HG03520 (cell line): Measurements from ENCODE around the gene NDE1.
"Not testable (repeated sequence)": the region's sequence is repeated elsewhere in the genome, so short reads cannot be mapped to it uniquely, and the experiment has no call there.

Experiments used
- ATAC-seq: cut with Tn5 transposase; IDR thresholded peaks from one replicate; pipeline ENCODE4 v1.9.1; 2021; ENCODE audit warnings: mild to moderate bottlenecking, moderate library complexity; ENCODE audit not compliant: unreplicated experiment

NDE1 gene

GRCh38 chr16:15649727-15650018, 372 bp upstream of the NDE1 start:
- ATAC-seq: no peak

DNA sequence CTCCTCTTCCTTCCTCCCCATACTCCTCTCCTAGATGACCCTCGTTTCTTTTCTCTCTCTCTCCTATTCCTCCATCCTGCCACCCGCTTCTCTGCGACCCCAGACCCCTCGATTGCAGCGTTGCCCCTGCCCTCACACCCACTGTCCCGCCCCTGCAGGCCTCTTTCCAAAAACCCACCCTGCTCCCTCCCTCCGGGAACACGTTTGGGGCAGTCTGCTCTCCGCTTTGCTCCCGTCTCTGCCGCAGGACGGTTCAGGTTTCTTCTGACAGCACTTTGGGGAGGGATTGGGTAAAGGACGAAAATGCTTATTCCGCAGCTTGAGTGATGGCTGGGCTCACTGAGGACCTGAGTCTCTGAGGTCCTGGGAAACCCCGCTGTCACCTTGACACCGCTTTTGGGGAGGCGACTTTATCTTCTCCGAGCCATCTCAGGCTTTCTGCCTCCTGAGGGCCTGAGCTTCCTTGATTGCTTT, 690 bp downstream of the NDE1 start:
- peak; percentile 41 for ATAC-seq

DNA sequence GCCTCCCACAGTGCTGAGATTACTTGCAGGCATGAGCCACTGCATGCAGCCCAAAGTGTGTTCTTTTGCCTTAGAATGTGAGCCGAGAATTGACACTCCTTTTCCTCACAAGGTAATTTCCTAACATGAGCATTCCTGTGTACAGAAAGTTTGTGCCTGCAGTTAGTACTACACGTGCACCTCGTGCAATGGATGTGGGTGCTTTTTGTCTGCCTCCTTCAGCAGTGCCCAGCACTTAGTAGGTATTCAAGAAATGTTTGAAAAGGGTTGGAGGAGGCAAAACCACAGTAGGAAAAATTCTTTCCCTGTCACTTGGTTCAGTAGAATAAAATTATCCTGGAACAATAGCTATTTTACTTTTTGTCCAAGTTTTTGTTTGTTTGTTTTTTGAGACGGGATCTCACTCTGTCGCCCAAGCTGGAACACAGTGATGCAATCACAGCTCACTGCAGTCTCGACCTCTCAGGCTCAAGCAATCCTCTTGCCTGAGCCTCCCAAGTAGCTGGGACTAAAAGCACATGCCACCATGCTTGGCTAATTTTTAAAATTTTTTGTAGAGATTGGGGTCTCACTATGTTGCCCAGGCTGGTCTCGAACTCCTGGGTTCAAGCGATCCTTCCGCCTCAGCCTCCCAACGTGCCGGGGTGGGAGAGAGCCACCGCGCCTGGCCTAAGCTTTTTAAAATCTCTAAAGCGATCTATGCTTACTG, 2.4 kb downstream of the NDE1 start:
- ATAC-seq: no peak

GRCh38 chr16:15653227-15653626, 3.2 kb downstream of the NDE1 start:
- no peak for ATAC-seq

GRCh38 chr16:15654591-15654990, 4.5 kb downstream of the NDE1 start:
- no peak for ATAC-seq

- ATAC-seq: not testable (repeated sequence)
These were observed 5.5 kb downstream of the NDE1 start for GRCh38 chr16:15655561-15655960.

DNA sequence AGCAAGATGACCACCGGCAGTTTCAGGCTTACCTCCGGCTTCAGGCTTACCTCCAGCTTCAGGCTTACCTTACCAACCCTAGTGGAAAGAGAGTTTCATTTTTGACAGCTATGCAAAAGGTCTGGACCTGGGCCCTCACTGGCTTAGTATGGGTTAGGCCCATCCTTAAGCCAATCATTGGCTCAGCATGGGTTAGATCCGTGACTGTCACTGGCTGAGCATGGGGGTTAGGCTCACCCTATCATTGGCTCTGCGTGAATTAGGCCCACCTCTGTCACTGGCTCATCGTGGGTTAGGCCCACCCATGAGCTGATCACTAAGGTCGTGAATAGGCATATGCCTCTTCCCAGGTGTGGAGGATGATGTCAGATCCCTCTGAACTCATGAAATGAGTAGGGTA, 8.1 kb downstream of the NDE1 start:
- ATAC-seq: no peak

GRCh38 chr16:15658556-15658955, 8.5 kb downstream of the NDE1 start:
- no peak for ATAC-seq

- ATAC-seq: no peak
These were observed 10.2 kb downstream of the NDE1 start for GRCh38 chr16:15660203-15660601.

GRCh38 chr16:15665107-15665506, 15.1 kb downstream of the NDE1 start:
- no peak for ATAC-seq

DNA sequence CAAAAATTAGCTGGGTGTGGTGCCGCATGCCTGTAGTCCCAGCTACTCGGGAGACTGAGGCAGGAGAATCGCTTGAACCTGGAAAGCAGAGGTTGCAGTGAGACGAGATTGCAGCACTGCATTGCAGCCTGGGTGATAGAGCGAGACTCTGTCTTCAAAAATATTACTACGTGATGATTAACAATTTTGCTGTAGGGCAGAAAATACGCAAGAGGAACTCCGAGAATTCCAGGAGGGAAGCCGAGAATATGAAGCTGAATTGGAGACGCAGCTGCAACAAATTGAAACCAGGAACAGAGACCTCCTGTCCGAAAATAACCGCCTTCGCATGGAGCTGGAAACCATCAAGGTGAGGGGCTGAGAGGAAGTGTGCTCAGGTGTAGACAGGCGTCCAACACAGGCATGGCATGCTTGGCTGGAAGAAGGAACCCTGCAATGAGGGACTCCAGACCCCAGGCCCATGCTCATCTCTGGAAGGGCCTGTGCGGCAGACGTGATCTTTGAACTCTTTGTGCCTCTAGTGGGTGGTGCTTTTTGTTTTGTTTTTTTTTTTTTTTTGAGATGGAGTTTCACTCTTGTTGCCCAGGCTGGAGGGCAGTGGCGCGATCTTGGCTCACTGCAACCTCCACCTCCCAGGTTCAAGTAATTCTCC, 17.2 kb downstream of the NDE1 start:
- no peak for ATAC-seq

GRCh38 chr16:15671530-15672117, 21.6 kb downstream of the NDE1 start:
- no peak for ATAC-seq

DNA sequence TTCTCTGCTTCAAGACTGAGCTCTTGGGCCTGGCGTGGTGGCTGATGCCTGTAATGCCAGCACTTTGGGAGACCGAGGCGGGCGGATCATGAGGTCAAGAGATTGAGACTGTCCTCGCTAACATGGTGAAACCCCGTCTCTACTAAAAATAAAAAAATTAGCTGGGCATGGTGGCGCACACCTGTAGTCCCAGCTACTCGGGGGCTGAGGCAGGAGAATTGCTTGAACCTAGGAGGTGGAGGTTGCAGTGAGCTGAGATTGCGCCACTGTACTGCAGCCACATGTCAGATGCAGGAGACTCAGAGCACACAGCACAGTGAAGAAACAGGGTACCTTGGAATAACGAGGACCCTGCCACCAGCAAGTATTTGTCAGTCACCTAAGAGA, 22.1 kb downstream of the NDE1 start:
- not testable (repeated sequence) for ATAC-seq

- no peak for ATAC-seq
These were observed 22.6 kb downstream of the NDE1 start for GRCh38 chr16:15672514-15673167.

- ATAC-seq: no peak
These were observed 24.5 kb downstream of the NDE1 start for GRCh38 chr16:15674571-15674970.

- no peak for ATAC-seq
These were observed 26.5 kb downstream of the NDE1 start for GRCh38 chr16:15676506-15676905.

- ATAC-seq: no peak
These were observed 27.4 kb downstream of the NDE1 start for GRCh38 chr16:15677447-15677846.

DNA sequence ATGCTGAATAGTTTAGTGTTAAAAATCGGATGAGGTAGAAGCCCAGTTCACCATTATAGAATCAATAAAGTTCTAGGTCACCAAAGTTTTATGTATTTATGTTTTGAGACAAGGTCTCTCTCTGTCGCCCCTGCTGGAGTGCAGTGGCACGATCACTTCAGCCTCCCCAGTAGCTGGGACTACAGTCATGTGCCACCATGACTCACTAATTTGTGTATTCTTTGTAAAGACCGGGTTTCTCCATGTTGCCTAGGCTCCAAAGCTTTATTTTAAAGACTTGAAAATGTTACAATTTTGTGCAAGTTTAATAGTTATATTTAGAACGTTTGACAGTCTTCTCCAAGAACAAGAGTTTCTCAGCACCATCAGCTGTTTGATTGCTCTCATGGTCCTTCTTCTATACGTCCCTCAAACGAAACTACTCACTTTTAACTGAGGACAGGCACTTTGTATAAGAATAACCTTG, 32.1 kb downstream of the NDE1 start:
- ATAC-seq: no peak

- ATAC-seq: no peak
These were observed 36.2 kb downstream of the NDE1 start for GRCh38 chr16:15686287-15686686.

DNA sequence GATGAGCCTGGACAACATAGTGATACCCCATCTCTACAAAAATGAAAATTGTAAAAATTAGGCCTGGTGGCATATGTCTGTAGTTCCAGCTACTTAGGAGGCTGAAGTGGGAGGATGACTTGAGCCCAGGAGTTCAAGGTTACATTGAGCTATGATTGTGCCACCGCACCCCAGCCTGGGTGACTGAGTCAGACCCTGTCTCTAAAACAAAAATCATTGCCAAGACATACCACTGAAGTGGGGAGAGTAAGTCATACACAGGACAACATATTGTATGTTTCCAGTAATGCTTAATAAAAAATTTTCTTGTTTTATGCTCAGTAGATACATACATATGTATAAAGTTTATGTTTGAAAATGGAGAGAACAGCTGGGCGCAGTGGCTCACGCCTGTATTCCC, 39.2 kb downstream of the NDE1 start:
- no peak for ATAC-seq

- ATAC-seq: no peak
These were observed 40.3 kb downstream of the NDE1 start for GRCh38 chr16:15690296-15690695.

- no peak for ATAC-seq
These were observed 41.0 kb downstream of the NDE1 start for GRCh38 chr16:15691046-15691445.
